ENCODE results near the gene ARSG. TPM values are rescaled to one million over a fixed set of nuclear protein-coding genes. Genes with fewer than 3 reads are reported as not detected.
A peak's percentile ranks its signal among the peaks of the same experiment; 100 is the strongest.

ARSG gene
- total RNA-seq, 1 experiment from 2014 or later = 7.9 TPM

- no peak for DNase-seq (ENCODE audit: low spot score)
- H3K9me3 Mint-ChIP-seq = 0 out of 2 replicates have a peak, but pooled peaks cover 7% of the 10 kb centered on the region
- peak overlapping the region; percentile 46; the same call in 1 of the 2 replicates for H3K27ac Mint-ChIP-seq
- H3K4me1 Mint-ChIP-seq = peaks cover 17% of the 10 kb centered on the region
- TF ChIP-seq, protein P1, sequence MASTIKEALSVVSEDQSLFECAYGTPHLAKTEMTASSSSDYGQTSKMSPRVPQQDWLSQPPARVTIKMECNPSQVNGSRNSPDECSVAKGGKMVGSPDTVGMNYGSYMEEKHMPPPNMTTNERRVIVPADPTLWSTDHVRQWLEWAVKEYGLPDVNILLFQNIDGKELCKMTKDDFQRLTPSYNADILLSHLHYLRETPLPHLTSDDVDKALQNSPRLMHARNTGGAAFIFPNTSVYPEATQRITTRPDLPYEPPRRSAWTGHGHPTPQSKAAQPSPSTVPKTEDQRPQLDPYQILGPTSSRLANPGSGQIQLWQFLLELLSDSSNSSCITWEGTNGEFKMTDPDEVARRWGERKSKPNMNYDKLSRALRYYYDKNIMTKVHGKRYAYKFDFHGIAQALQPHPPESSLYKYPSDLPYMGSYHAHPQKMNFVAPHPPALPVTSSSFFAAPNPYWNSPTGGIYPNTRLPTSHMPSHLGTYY (CRISPR knock-in tag; IDR thresholded peaks at IDR 0.05) = no peak
- TF ChIP-seq SOX15 (CRISPR knock-in tag; IDR thresholded peaks at IDR 0.05) = no peak
- TF ChIP-seq, protein P2, sequence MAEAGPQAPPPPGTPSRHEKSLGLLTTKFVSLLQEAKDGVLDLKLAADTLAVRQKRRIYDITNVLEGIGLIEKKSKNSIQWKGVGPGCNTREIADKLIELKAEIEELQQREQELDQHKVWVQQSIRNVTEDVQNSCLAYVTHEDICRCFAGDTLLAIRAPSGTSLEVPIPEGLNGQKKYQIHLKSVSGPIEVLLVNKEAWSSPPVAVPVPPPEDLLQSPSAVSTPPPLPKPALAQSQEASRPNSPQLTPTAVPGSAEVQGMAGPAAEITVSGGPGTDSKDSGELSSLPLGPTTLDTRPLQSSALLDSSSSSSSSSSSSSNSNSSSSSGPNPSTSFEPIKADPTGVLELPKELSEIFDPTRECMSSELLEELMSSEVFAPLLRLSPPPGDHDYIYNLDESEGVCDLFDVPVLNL (CRISPR knock-in tag; IDR thresholded peaks at IDR 0.05; ENCODE audit: borderline replicate concordance, low read depth) = no peak
- no peak for TF ChIP-seq TEAD1 (CRISPR knock-in tag; IDR thresholded peaks at IDR 0.05)
- no peak for TF ChIP-seq PRRX2 (CRISPR knock-in tag; IDR thresholded peaks at IDR 0.05)
- TF ChIP-seq, protein P3, sequence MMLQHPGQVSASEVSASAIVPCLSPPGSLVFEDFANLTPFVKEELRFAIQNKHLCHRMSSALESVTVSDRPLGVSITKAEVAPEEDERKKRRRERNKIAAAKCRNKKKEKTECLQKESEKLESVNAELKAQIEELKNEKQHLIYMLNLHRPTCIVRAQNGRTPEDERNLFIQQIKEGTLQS (CRISPR knock-in tag; conservative IDR thresholded peaks at IDR 0.05) = no peak
- ATAC-seq = no peak
- 0 out of 2 replicates have a peak, but pooled peaks cover 3% of the 10 kb centered on the region for H3K36me3 Mint-ChIP-seq
- CTCF ChIA-PET = interaction anchor here (0.5 to 1.1 kb wide), 2 partner anchors 80 to 676 kb away, joined by 3 to 4 read pairs; no protein-coding TSS in a partner anchor
- H3K27me3 Mint-ChIP-seq (ENCODE audit: low read depth) = no peaks in the 10 kb centered on the region
- H3K4me3 Mint-ChIP-seq = no peak overlapping the region
- POLR2A ChIA-PET = interaction anchor here (0.6 kb wide), 1 partner anchor 63 kb away, joined by 5 read pairs; no protein-coding TSS in a partner anchor
Measured at GRCh38 chr17:68356949-68357455, 65.7 kb downstream of the ARSG start.

GRCh38 chr17:68357886-68358285 lies 66.6 kb downstream of the ARSG start:
- H3K4me1 Mint-ChIP-seq = peaks cover 17% of the 10 kb centered on the region
- CTCF ChIA-PET = interaction anchor here (1.1 kb wide), 1 partner anchor 79 kb away, joined by 3 read pairs; no protein-coding TSS in a partner anchor
- POLR2A ChIA-PET = no interaction called here
- 0 out of 2 replicates have a peak, but pooled peaks cover 7% of the 10 kb centered on the region for H3K9me3 Mint-ChIP-seq
- no peak overlapping the region for H3K4me3 Mint-ChIP-seq
- DNase-seq (ENCODE audit: low spot score) (no peak), ATAC-seq (no peak)
- TF ChIP-seq TCF7 (CRISPR knock-in tag; IDR thresholded peaks at IDR 0.05; ENCODE audit: low read depth) (no peak), CBFB (CRISPR knock-in tag; IDR thresholded peaks at IDR 0.05; ENCODE audit: low read depth) (no peak), MAX (CRISPR knock-in tag; IDR thresholded peaks at IDR 0.05) (no peak), E2F1 (CRISPR knock-in tag; IDR thresholded peaks at IDR 0.05) (no peak), ZNF532 (CRISPR knock-in tag; IDR thresholded peaks at IDR 0.05; ENCODE audit: borderline replicate concordance) (no peak), JUN (CRISPR knock-in tag; IDR thresholded peaks at IDR 0.05) (no peak), MLX (CRISPR knock-in tag; IDR thresholded peaks at IDR 0.05) (no peak), NFATC4 (CRISPR knock-in tag; IDR thresholded peaks at IDR 0.05) (no peak), PREB (CRISPR knock-in tag; IDR thresholded peaks at IDR 0.05; ENCODE audit: borderline replicate concordance) (no peak), GTF2I (CRISPR knock-in tag; conservative IDR thresholded peaks at IDR 0.05) (no peak), KAT7 (CRISPR knock-in tag; IDR thresholded peaks at IDR 0.05; ENCODE audit: borderline replicate concordance) (no peak)
- TF ChIP-seq, protein P1 (CRISPR knock-in tag; IDR thresholded peaks at IDR 0.05) = no peak
- TF ChIP-seq, protein P4, sequence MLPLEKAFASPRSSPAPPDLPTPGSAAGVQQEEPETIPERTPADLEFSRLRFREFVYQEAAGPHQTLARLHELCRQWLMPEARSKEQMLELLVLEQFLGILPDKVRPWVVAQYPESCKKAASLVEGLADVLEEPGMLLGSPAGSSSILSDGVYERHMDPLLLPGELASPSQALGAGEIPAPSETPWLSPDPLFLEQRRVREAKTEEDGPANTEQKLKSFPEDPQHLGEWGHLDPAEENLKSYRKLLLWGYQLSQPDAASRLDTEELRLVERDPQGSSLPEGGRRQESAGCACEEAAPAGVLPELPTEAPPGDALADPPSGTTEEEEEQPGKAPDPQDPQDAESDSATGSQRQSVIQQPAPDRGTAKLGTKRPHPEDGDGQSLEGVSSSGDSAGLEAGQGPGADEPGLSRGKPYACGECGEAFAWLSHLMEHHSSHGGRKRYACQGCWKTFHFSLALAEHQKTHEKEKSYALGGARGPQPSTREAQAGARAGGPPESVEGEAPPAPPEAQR (CRISPR knock-in tag; IDR thresholded peaks at IDR 0.05) = no peak
- 0 out of 2 replicates have a peak, but pooled peaks cover 3% of the 10 kb centered on the region for H3K36me3 Mint-ChIP-seq
- H3K27me3 Mint-ChIP-seq (ENCODE audit: low read depth) = no peaks in the 10 kb centered on the region
- H3K27ac Mint-ChIP-seq = no peak overlapping the region
